Stimulated activated naive CD8-positive, alpha-beta T cell treated with anti-CD3 and anti-CD28 coated beads, Interleukin-15, Interleukin-2, amounts not matched to agents 100 U/mL and 50 U/mL, for 24 hours (primary cell): ENCODE measurements around the gene MIPOL1.
"Not testable (repeated sequence)": the region's sequence is repeated elsewhere in the genome, so short reads cannot be mapped to it uniquely, and the experiment has no call there.

Experiments used
- ATAC-seq: fragments of 150-1000 bp; cut with Tn5 transposase; one replicate; pipeline ENCODE4 v1.10.0; 2021
- DNase-seq: peaks from one replicate; pipeline ENCODE4 v3.0.0; 2021

The MIPOL1 gene

GRCh38 chr14:37232907-37233481 lies 35.3 kb downstream of the MIPOL1 start:
- ATAC-seq (no peak), DNase-seq (no peak)

- ATAC-seq (no peak), DNase-seq (no peak)
Measured at GRCh38 chr14:37234222-37234621, 36.5 kb downstream of the MIPOL1 start.

GRCh38 chr14:37236044-37236443 lies 38.3 kb downstream of the MIPOL1 start:
- ATAC-seq, DNase-seq: not testable (repeated sequence)

GRCh38 chr14:37237094-37237493 lies 39.4 kb downstream of the MIPOL1 start:
- DNase-seq (no peak), ATAC-seq (no peak)

GRCh38 chr14:37237735-37238200 lies 40.0 kb downstream of the MIPOL1 start:
- DNase-seq (no peak), ATAC-seq (no peak)

- DNase-seq (no peak), ATAC-seq (no peak)
Measured at GRCh38 chr14:37241198-37241597, 43.5 kb downstream of the MIPOL1 start.

GRCh38 chr14:37246427-37246829 lies 48.7 kb downstream of the MIPOL1 start:
- no peak for DNase-seq
- ATAC-seq = no peak

- DNase-seq (no peak), ATAC-seq (no peak)
Measured at GRCh38 chr14:37247791-37248461, 50.2 kb downstream of the MIPOL1 start.

GRCh38 chr14:37251775-37252174 lies 54.0 kb downstream of the MIPOL1 start:
- ATAC-seq (no peak), DNase-seq (no peak)

- ATAC-seq (no peak), DNase-seq (no peak)
Measured at GRCh38 chr14:37252434-37252833, 54.7 kb downstream of the MIPOL1 start.

- DNase-seq = no peak
Measured at GRCh38 chr14:37253905-37254304, 56.2 kb downstream of the MIPOL1 start.

GRCh38 chr14:37254411-37254947 lies 56.7 kb downstream of the MIPOL1 start:
- ATAC-seq (no peak), DNase-seq (no peak)

More at GRCh38 chr14:37253905-37254304, 56.2 kb downstream of the MIPOL1 start:
- ATAC-seq = no peak

- DNase-seq = no peak
- no peak for ATAC-seq
Measured at GRCh38 chr14:37257501-37258070, 59.8 kb downstream of the MIPOL1 start.

GRCh38 chr14:37262649-37263048 lies 64.9 kb downstream of the MIPOL1 start:
- DNase-seq (no peak), ATAC-seq (no peak)

GRCh38 chr14:37263656-37264236 lies 66.0 kb downstream of the MIPOL1 start:
- ATAC-seq (no peak), DNase-seq (no peak)

GRCh38 chr14:37268788-37269187 lies 71.1 kb downstream of the MIPOL1 start:
- ATAC-seq = no peak
- DNase-seq = no peak

GRCh38 chr14:37270629-37271028 lies 72.9 kb downstream of the MIPOL1 start:
- ATAC-seq (no peak), DNase-seq (no peak)

GRCh38 chr14:37272569-37272968 lies 74.8 kb downstream of the MIPOL1 start:
- no peak for ATAC-seq
- DNase-seq = no peak

- no peak for ATAC-seq
- no peak for DNase-seq
Measured at GRCh38 chr14:37274652-37275051, 76.9 kb downstream of the MIPOL1 start.

- ATAC-seq (no peak), DNase-seq (no peak)
Measured at GRCh38 chr14:37275963-37276362, 78.2 kb downstream of the MIPOL1 start.

- DNase-seq (no peak), ATAC-seq (no peak)
Measured at GRCh38 chr14:37278636-37279538, 81.2 kb downstream of the MIPOL1 start.

GRCh38 chr14:37279818-37280217 lies 82.1 kb downstream of the MIPOL1 start:
- ATAC-seq = no peak
- no peak for DNase-seq
